Gastrocnemius medialis (tissue), 4 donors: ENCODE measurements around the gene DYNLT2. TPM values are rescaled to one million over a fixed set of nuclear protein-coding genes. Genes with fewer than 3 reads are reported as not detected.

Source experiments
- ATAC-seq, 2 donors: fragments of 150-250 bp; one replicate each; pipeline ENCODE4 v1.9.1; 2016
- DNase-seq, 2 donors: peaks; one replicate each; pipeline ENCODE4 v3.0.0-alpha.2; 2019
- H3K27ac ChIP-seq, 4 donors: fragments of 200-600 bp; sonication (generic); 1 replicate in 1 of 4; 2 replicates in 3 of 4; pipeline ENCODE4 v1.5.1; 2016 to 2018; ENCODE audit warnings: mild to moderate bottlenecking in 2 of 4, moderate library complexity in 1 of 4
- H3K27me3 ChIP-seq, 3 donors: fragments of 200-600 bp; sonication (generic) in 2 of 3; 1 replicate in 1 of 3; 2 replicates in 2 of 3; pipeline versions ENCODE4 v1.5.1 to v1.6.0; 2016 to 2019; ENCODE audit warnings: mild to moderate bottlenecking in 1 of 3, moderate library complexity in 1 of 3
- H3K36me3 ChIP-seq, 2 donors: fragments of 200-600 bp; sonication (generic) in 1 of 2; one replicate each; pipeline ENCODE4 v1.5.1; 2017 to 2018
- H3K4me1 ChIP-seq, 2 donors: fragments of 200-600 bp; sonication (generic) in 1 of 2; one replicate each; pipeline ENCODE4 v1.5.1; 2016 to 2017; ENCODE audit warnings: mild to moderate bottlenecking in 2 of 2
- H3K4me3 ChIP-seq, 4 donors: fragments of 200-600 bp; sonication (generic) in 3 of 4; 1 replicate in 1 of 4; 2 replicates in 3 of 4; pipeline ENCODE4 v1.5.1; 2016 to 2019; ENCODE audit warnings: mild to moderate bottlenecking in 2 of 4
- H3K9me3 ChIP-seq, 3 donors: fragments of 200-600 bp; sonication (generic) in 2 of 3; 1 replicate in 1 of 3; 2 replicates in 2 of 3; pipeline ENCODE4 v1.5.1; 2016 to 2019
- POLR2A ChIP-seq, 2 donors: fragments of 450-650 bp; IDR thresholded peaks; one replicate each; pipeline ENCODE4 v1.6.1; 2017; ENCODE audit warnings: antibody characterized with exemption in 2 of 2, mild to moderate bottlenecking in 2 of 2, moderate library complexity in 2 of 2
- in situ Hi-C, 4 donors: fragments of 200-750 bp; cut with MboI; loops; one replicate each; pipeline versions ENCODE4 v1.15.0 to v1.8.0; 2017; ENCODE audit warnings: low sequenced_read_pairs in 4 of 4
- intact Hi-C: fragments of 100-400 bp; cut with DNase I; formaldehyde crosslinking; loops from one replicate; pipeline ENCODE4 v1.15.1; 2023; ENCODE audit warnings: low total_unique reads
- total RNA-seq, 4 donors: library from RNA; depleted of rRNA; stranded (reverse); fragments of >200 nt; gene quantifications; one replicate each; pipeline versions ENCODE4 v1.1.0 to v1.2.3, GENCODE V29; 2016
- TF ChIP-seq, protein P1 (sequence below), 5 experiments: fragments of 450-650 bp in 3 of 5; fragments of 200-600 bp in 2 of 5; sonication (generic) in 2 of 5; IDR thresholded peaks in 4 of 5; conservative IDR thresholded peaks in 1 of 5; 1 replicate in 4 of 5; 2 replicates in 1 of 5; pipeline ENCODE4 v1.5.1; 2016 to 2019; ENCODE audit warnings: antibody characterized with exemption in 5 of 5, mild to moderate bottlenecking in 3 of 5, moderate library complexity in 3 of 5

DYNLT2 gene
- total RNA-seq, 4 donors from 2014 or later, result 0.23 to 1.1 (median 0.46) TPM

DNA sequence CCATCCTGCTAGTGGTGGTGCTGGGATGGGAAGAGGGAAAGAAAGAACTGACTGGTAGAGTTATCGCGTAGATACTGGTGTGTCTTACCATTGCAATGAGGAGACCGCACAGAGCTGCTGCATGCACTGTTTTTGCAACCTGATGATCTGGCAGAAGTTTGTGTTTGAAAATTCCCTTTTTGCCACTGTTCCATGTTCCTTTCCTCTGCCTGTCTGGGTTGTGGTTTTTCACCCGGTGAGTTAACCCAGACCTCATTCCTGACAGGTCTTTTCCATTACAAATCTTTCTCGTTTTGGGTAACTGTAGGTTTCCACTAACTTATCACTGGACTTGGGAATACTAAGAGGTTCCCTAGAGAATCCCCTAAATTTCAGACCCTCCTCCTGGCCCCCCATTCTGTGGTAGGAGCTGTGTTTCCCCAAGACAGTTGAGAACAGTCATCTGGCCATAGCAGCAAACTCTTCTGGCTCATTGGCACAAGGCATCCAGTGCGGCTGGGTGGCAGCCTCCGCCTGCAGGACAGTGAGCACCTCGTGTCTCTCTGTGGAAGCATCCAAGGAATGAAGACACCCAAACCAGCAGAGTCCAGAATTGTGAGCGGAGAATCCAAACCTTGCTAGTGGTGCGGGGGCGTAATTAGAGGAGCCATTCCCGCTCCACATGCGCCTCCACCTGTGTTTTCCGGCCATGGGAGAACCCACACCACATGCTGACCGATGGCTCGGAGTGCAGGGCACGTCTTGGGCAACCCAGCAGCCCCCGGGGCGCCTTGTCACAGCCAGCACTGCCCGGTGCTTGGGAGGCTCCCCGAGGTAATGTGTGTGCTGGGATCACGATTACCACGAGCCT, 32.8 kb upstream of the DYNLT2 start:
- Histone ChIP-seq H3K4me3 (no peak overlapping the region), H3K27ac (no peak overlapping the region), H3K36me3 (peaks cover 0 to 12% of the 10 kb centered on the region in 2 donors), H3K4me1 (peaks cover 0 to under 1% of the 10 kb centered on the region in 2 donors), H3K9me3 (no peaks in the 10 kb centered on the region), H3K27me3 (no peaks in the 10 kb centered on the region)
- intact Hi-C loops, result no loop called here
- ATAC-seq, result no peak
- DNase-seq, result no peak
- in situ Hi-C loops, result no loop called here
- no peak for TF ChIP-seq POLR2A (IDR thresholded peaks at IDR 0.05)
- TF ChIP-seq, protein P1, sequence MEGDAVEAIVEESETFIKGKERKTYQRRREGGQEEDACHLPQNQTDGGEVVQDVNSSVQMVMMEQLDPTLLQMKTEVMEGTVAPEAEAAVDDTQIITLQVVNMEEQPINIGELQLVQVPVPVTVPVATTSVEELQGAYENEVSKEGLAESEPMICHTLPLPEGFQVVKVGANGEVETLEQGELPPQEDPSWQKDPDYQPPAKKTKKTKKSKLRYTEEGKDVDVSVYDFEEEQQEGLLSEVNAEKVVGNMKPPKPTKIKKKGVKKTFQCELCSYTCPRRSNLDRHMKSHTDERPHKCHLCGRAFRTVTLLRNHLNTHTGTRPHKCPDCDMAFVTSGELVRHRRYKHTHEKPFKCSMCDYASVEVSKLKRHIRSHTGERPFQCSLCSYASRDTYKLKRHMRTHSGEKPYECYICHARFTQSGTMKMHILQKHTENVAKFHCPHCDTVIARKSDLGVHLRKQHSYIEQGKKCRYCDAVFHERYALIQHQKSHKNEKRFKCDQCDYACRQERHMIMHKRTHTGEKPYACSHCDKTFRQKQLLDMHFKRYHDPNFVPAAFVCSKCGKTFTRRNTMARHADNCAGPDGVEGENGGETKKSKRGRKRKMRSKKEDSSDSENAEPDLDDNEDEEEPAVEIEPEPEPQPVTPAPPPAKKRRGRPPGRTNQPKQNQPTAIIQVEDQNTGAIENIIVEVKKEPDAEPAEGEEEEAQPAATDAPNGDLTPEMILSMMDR (IDR thresholded peaks at IDR 0.05 in 4 of 5, conservative IDR thresholded peaks at IDR 0.05 in 1 of 5), result no peak

DNA sequence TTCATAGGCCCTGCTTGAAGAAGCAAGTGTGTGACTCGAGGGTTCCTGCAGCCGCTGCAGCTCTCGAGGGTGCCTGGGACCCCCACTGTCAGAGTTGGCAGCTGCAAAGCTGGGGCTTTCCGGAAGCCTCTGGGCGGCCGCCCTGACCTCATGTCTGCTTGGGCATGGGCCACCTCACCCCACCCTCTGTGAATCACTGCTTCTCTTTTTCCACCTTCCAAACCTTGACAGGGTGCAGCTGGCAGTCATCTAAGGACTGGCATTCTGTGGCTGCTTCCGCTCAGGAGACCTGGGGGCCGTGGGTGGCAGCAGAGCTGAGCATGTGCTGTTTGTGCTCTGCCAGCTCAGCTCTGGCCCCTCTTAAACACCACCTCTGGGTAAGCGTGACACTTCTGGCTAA, 32.0 kb upstream of the DYNLT2 start:
- intact Hi-C loops, result no loop called here
- Histone ChIP-seq H3K4me3 (no peak overlapping the region), H3K27me3 (no peaks in the 10 kb centered on the region), H3K36me3 (peaks cover 0 to 19% of the 10 kb centered on the region in 2 donors), H3K9me3 (no peaks in the 10 kb centered on the region), H3K4me1 (no peaks in the 10 kb centered on the region), H3K27ac (no peak overlapping the region)
- no peak for TF ChIP-seq POLR2A (IDR thresholded peaks at IDR 0.05)
- TF ChIP-seq, protein P1 (IDR thresholded peaks at IDR 0.05 in 4 of 5, conservative IDR thresholded peaks at IDR 0.05 in 1 of 5), result no peak
- ATAC-seq (no peak), DNase-seq (no peak)
- in situ Hi-C loops, result no loop called here

DNA sequence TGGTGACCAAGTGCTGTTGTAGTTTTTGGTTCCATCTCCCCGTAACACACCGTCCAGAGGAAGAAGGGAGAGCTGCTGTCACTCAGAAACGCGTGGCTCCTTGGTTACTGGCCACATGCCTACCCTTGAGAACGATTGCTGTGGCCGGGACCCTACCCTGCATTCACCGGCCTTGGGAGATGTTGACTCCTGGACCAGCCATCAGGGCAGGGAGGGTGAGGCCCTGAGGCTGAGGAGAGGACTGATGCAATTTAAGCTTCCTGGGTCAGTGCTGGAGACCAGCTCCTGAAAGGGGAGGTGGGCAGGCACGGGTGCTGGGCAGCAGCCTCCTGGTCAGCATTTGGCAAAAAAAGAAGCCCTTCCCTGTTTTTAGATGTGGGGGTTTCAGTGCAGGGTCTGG, 31.6 kb upstream of the DYNLT2 start:
- H3K4me3 ChIP-seq, result no peak overlapping the region
- no peak for TF ChIP-seq POLR2A (IDR thresholded peaks at IDR 0.05)
- TF ChIP-seq, protein P1 (IDR thresholded peaks at IDR 0.05 in 4 of 5, conservative IDR thresholded peaks at IDR 0.05 in 1 of 5), result no peak
- no peak overlapping the region for H3K27ac ChIP-seq
- H3K4me1 ChIP-seq, result no peaks in the 10 kb centered on the region
- intact Hi-C loops, result no loop called here
- in situ Hi-C loops, result no loop called here
- DNase-seq (no peak), ATAC-seq (no peak)
- no peaks in the 10 kb centered on the region for H3K9me3 ChIP-seq
- no peaks in the 10 kb centered on the region for H3K27me3 ChIP-seq
- peaks cover 0 to 23% of the 10 kb centered on the region in 2 donors for H3K36me3 ChIP-seq

DNA sequence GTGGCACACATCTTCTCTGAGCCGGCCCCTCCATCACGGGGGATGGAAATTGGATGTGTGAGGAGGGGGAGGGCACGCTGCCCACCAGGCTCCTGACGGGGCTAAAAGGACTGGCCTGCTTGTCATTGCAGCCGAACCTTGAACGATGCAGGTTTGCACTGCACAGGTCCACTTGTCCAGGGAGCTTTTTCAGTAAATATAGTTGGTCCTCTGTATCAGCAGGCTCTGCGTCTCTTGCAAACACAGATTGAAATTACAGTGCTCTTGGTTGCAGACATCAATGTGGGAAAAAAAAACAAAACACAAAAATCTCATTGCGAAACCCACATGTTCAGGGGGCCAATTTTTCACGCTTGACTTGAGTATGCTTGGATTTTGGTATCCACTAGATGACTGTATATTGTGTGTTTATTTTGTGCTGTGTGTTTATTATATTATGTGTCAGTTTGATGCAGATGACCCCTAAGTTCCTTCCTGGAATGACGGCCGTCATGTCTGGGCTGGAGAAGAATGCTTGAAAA, 29.3 kb upstream of the DYNLT2 start:
- H3K4me3 ChIP-seq, result no peak overlapping the region
- ATAC-seq (no peak), DNase-seq (no peak)
- H3K9me3 ChIP-seq, result no peaks in the 10 kb centered on the region
- H3K27ac ChIP-seq, result no peak overlapping the region
- TF ChIP-seq, protein P1 (IDR thresholded peaks at IDR 0.05 in 4 of 5, conservative IDR thresholded peaks at IDR 0.05 in 1 of 5), result no peak
- TF ChIP-seq POLR2A (IDR thresholded peaks at IDR 0.05), result no peak
- intact Hi-C loops (no loop called here), in situ Hi-C loops (no loop called here)
- H3K36me3 ChIP-seq, result peaks cover 0 to 47% of the 10 kb centered on the region in 2 donors
- H3K27me3 ChIP-seq, result no peaks in the 10 kb centered on the region
- H3K4me1 ChIP-seq, result no peaks in the 10 kb centered on the region
